ENCODE results near the gene HPD. TPM values are rescaled to one million over a fixed set of nuclear protein-coding genes. Genes with fewer than 3 reads are reported as not detected.

The HPD gene
- 0.84 and 1.3 TPM in 2 replicates for total RNA-seq

GRCh38 chr12:121858662-121859572 is at the start of gene HPD:
TSS of gene HPD (minus strand) at chr12:121858859. CDS start at chr12:121858823, 36 bp downstream.

GRCh38 chr12:121888478-121889273 is 30.0 kb upstream of the HPD start, which contains the start of gene PSMD9:
TSS of gene PSMD9 (plus strand) at chr12:121888790. CDS start at chr12:121888857, 67 bp downstream.

GRCh38 chr12:121803861-121804416 is 54.7 kb downstream of the HPD start, which contains the start of gene SETD1B:
TSS of gene SETD1B (plus strand) at chr12:121804009. CDS start at chr12:121804738, 729 bp downstream.

GRCh38 chr12:121793440-121793837 is 65.2 kb downstream of the HPD start, which contains the start of gene RHOF:
TSS of gene RHOF (minus strand) at chr12:121793688. CDS start at chr12:121793633, 55 bp downstream.

Other genes starting within 250 kb of the HPD start
- 8.9 and 13.8 TPM in 2 replicates for gene ORAI1, start 232.3 kb downstream of the HPD start, total RNA-seq
- under 0.01 and 0.59 TPM in 2 replicates for gene MORN3, start 189.2 kb downstream of the HPD start, total RNA-seq
- 8.8 and 10.4 TPM in 2 replicates for gene TMEM120B, start 146.1 kb downstream of the HPD start, total RNA-seq
- 26.8 and 35.5 TPM in 2 replicates for gene RHOF, start 65.2 kb downstream of the HPD start, total RNA-seq
- gene SETD1B, start 54.9 kb downstream of the HPD start, total RNA-seq: 4.3 and 5.0 TPM in 2 replicates
- gene PSMD9, start 29.9 kb upstream of the HPD start, total RNA-seq: 132 and 149 TPM in 2 replicates
- 2.4 and 3.9 TPM in 2 replicates for gene CFAP251, start 59.7 kb upstream of the HPD start, total RNA-seq
- 3.4 and 6.1 TPM in 2 replicates for gene BCL7A, start 163.0 kb upstream of the HPD start, total RNA-seq
- gene MLXIP, start 219.9 kb upstream of the HPD start, total RNA-seq: 7.0 and 7.7 TPM in 2 replicates